WTC11 (cell line): ENCODE results near the gene STK32B. TPM values are rescaled to one million over a fixed set of nuclear protein-coding genes. Genes with fewer than 3 reads are reported as not detected.

Experiments used
- ATAC-seq: fragments of 200-7000 bp; cut with Tn5 transposase; 2 replicates; pipeline ENCODE4 v1.10.0; 2021; ENCODE audit warnings: mild to moderate bottlenecking, moderate library complexity
- CTCF ChIA-PET: fragments of 300-600 bp; sonication (Branson Sonifier 250); formaldehyde crosslinking; loops from one replicate; lab custom pipeline; 2021; ENCODE audit warnings: antibody characterized with exemption; lab: Charles Lee
- POLR2A ChIA-PET: fragments of 350-600 bp; sonication (Branson Sonifier 250); formaldehyde crosslinking; loops from one replicate; lab custom pipeline; 2021; ENCODE audit warnings: antibody characterized with exemption; lab: Charles Lee
- DNase-seq: peaks from one replicate; pipeline ENCODE4 v3.0.0; 2021; ENCODE audit warnings: low spot score
- H3K27ac Mint-ChIP-seq: 2 replicates; pipeline ENCODE4 v1.8.0; 2021; ENCODE audit warnings: mixed read lengths
- H3K27me3 Mint-ChIP-seq: 2 replicates; pipeline ENCODE4 v1.8.0; 2021; ENCODE audit warnings: low read depth, mild to moderate bottlenecking, moderate library complexity, mixed read lengths
- H3K36me3 Mint-ChIP-seq: 2 replicates; pipeline ENCODE4 v1.8.0; 2021; ENCODE audit warnings: mixed read lengths
- H3K4me1 Mint-ChIP-seq: 2 replicates; pipeline ENCODE4 v1.8.0; 2022; ENCODE audit warnings: mixed read lengths
- H3K4me3 Mint-ChIP-seq: 2 replicates; pipeline ENCODE4 v1.8.0; 2021; ENCODE audit warnings: mild to moderate bottlenecking, moderate library complexity, mixed read lengths
- H3K9me3 Mint-ChIP-seq: 2 replicates; pipeline ENCODE4 v1.8.0; 2021; ENCODE audit warnings: mixed read lengths
- CREM ChIP-seq: sonication (generic); formaldehyde crosslinking; IDR thresholded peaks from 2 replicates; pipeline ENCODE4 v1.8.1; 2022; ENCODE audit warnings: mild to moderate bottlenecking, missing genetic modification reagents, moderate library complexity
- E2F5 ChIP-seq: sonication (generic); formaldehyde crosslinking; IDR thresholded peaks from 2 replicates; pipeline ENCODE4 v1.8.1; 2022; ENCODE audit warnings: mild to moderate bottlenecking, moderate library complexity, missing genetic modification reagents
- ELF4 ChIP-seq: sonication (generic); formaldehyde crosslinking; IDR thresholded peaks from 2 replicates; pipeline ENCODE4 v1.8.1; 2022; ENCODE audit warnings: low read depth, mild to moderate bottlenecking, moderate library complexity, missing genetic modification reagents
- EMX1 ChIP-seq: fragments of 250-450 bp; sonication (Bioruptor Pico); IDR thresholded peaks from 2 replicates; pipeline ENCODE4 v1.8.0; 2021; ENCODE audit warnings: mild to moderate bottlenecking
- FOXK1 ChIP-seq: sonication (generic); formaldehyde crosslinking; IDR thresholded peaks from 2 replicates; pipeline ENCODE4 v1.8.0; 2022; ENCODE audit warnings: mild to moderate bottlenecking, moderate library complexity, missing genetic modification reagents
- GTF2I ChIP-seq: fragments of 250-450 bp; sonication (Bioruptor Pico); conservative IDR thresholded peaks from 2 replicates; pipeline ENCODE4 v1.4.0; 2021; ENCODE audit warnings: mild to moderate bottlenecking
- HMGA2 ChIP-seq: fragments of 250-450 bp; sonication (Bioruptor Pico); IDR thresholded peaks from 2 replicates; pipeline ENCODE4 v1.4.0; 2021; ENCODE audit warnings: mild to moderate bottlenecking, moderate library complexity
- JAZF1 ChIP-seq: fragments of 250-450 bp; sonication (Bioruptor Pico); IDR thresholded peaks from 2 replicates; pipeline ENCODE4 v1.9.0; 2021; ENCODE audit warnings: moderate library complexity, mild to moderate bottlenecking, inconsistent platforms
- KAT7 ChIP-seq: sonication (generic); formaldehyde crosslinking; IDR thresholded peaks from 2 replicates; pipeline ENCODE4 v1.8.1; 2023; ENCODE audit warnings: missing genetic modification reagents, mild to moderate bottlenecking, borderline replicate concordance
- MAX ChIP-seq: sonication (generic); formaldehyde crosslinking; IDR thresholded peaks from 2 replicates; pipeline ENCODE4 v1.8.0; 2022; ENCODE audit warnings: mild to moderate bottlenecking, missing genetic modification reagents
- MXD4 ChIP-seq: fragments of 250-450 bp; sonication (Bioruptor Pico); IDR thresholded peaks from 2 replicates; pipeline ENCODE4 v1.8.0; 2021; ENCODE audit warnings: mild to moderate bottlenecking, moderate library complexity, borderline replicate concordance
- MYBL2 ChIP-seq: sonication (generic); formaldehyde crosslinking; IDR thresholded peaks from 2 replicates; pipeline ENCODE4 v1.8.1; 2023; ENCODE audit warnings: mild to moderate bottlenecking, moderate library complexity, missing genetic modification reagents
- NFYB ChIP-seq: sonication (generic); formaldehyde crosslinking; conservative IDR thresholded peaks from 2 replicates; pipeline ENCODE4 v1.8.0; 2022; ENCODE audit warnings: low read depth, missing genetic modification reagents
- OVOL2 ChIP-seq: fragments of 250-450 bp; sonication (Bioruptor Pico); IDR thresholded peaks from 2 replicates; pipeline ENCODE4 v1.9.0; 2021; ENCODE audit warnings: mild to moderate bottlenecking, borderline replicate concordance
- RORB ChIP-seq: fragments of 250-450 bp; sonication (Bioruptor Pico); IDR thresholded peaks from 2 replicates; pipeline ENCODE4 v1.9.0; 2021; ENCODE audit warnings: mild to moderate bottlenecking
- SOX15 ChIP-seq: fragments of 250-450 bp; sonication (Bioruptor Pico); IDR thresholded peaks from 2 replicates; pipeline ENCODE4 v1.9.0; 2021; ENCODE audit warnings: mild to moderate bottlenecking
- TCF7 ChIP-seq: sonication (generic); formaldehyde crosslinking; IDR thresholded peaks from 2 replicates; pipeline ENCODE4 v1.8.0; 2022; ENCODE audit warnings: mild to moderate bottlenecking, low read depth, missing genetic modification reagents, moderate library complexity
- ZNF263 ChIP-seq: sonication (generic); formaldehyde crosslinking; IDR thresholded peaks from 2 replicates; pipeline ENCODE4 v1.8.1; 2022; ENCODE audit warnings: low read depth, mild to moderate bottlenecking, moderate library complexity, missing genetic modification reagents
- ZNF281 ChIP-seq: sonication (generic); formaldehyde crosslinking; IDR thresholded peaks from 2 replicates; pipeline ENCODE4 v1.8.0; 2023; ENCODE audit warnings: mild to moderate bottlenecking, missing genetic modification reagents
- ZNF396 ChIP-seq: fragments of 250-450 bp; sonication (Bioruptor Pico); IDR thresholded peaks from 2 replicates; pipeline ENCODE4 v1.8.0; 2021; ENCODE audit warnings: mild to moderate bottlenecking, moderate library complexity, borderline replicate concordance
- ZNF425 ChIP-seq: fragments of 250-450 bp; sonication (Bioruptor Pico); conservative IDR thresholded peaks from 2 replicates; pipeline ENCODE4 v1.9.0; 2021; ENCODE audit warnings: mild to moderate bottlenecking
- total RNA-seq: library from RNA; stranded (reverse); gene quantifications from 3 replicates; pipeline ENCODE4 v1.2.3, GENCODE V29; 2021
- TF ChIP-seq, protein P1 (sequence below): sonication (generic); formaldehyde crosslinking; IDR thresholded peaks from 2 replicates; pipeline ENCODE4 v1.8.1; 2023; ENCODE audit warnings: mild to moderate bottlenecking, missing genetic modification reagents, borderline replicate concordance
- TF ChIP-seq, protein P2 (sequence below): fragments of 250-450 bp; sonication (Bioruptor Pico); IDR thresholded peaks from 2 replicates; pipeline ENCODE4 v1.9.0; 2021; ENCODE audit warnings: mild to moderate bottlenecking
- TF ChIP-seq, protein P3 (sequence below): fragments of 250-450 bp; sonication (Bioruptor Pico); IDR thresholded peaks from 2 replicates; pipeline ENCODE4 v1.9.0; 2021; ENCODE audit warnings: moderate library complexity, mild to moderate bottlenecking, inconsistent platforms, borderline replicate concordance

The STK32B gene
- total RNA-seq, 1 experiment from 2014 or later: 1.9 TPM

DNA sequence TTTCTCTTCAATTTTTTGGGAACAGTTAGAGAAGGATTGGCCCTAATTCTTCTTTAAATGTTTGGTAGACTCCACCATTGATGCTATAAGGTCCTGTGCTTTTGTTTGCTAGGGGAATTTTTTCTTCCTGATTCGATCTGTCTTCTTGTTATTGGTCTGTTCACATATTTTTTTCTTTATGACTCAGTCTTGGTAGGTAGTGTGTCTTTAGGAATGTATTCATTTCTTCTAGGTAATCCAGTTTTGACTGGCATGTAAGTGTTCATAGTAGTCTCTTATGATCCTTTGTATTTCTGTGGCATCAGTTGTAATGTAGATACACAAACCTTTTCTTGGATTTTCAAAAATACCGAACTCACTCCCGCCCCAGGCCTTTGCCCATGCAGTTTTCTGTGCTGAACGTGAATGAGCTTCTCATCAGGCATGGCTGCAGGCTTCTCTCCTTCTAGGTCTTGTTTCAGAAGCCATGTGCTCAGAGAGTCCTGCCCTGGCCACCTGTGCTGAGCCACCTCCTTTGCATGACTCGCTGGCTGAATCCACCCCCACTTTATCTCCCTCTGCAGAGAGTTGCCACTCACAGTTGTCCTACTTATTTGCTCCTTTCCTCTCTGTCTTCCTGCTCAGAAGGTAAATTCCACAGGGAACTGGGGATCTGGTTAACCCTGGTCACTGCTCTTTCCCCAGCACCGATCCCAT lies 67.0 kb downstream of the STK32B start:
- TF ChIP-seq TCF7 (CRISPR knock-in tag) (no peak), MAX (CRISPR knock-in tag) (no peak), ELF4 (CRISPR knock-in tag) (no peak), CREM (CRISPR knock-in tag) (no peak), JAZF1 (CRISPR knock-in tag) (no peak), E2F5 (CRISPR knock-in tag) (no peak), MYBL2 (CRISPR knock-in tag) (no peak), ZNF263 (CRISPR knock-in tag) (no peak), RORB (no peak), FOXK1 (CRISPR knock-in tag) (no peak), ZNF396 (CRISPR knock-in tag) (no peak), HMGA2 (no peak), GTF2I (CRISPR knock-in tag) (no peak)
- TF ChIP-seq, protein P1, sequence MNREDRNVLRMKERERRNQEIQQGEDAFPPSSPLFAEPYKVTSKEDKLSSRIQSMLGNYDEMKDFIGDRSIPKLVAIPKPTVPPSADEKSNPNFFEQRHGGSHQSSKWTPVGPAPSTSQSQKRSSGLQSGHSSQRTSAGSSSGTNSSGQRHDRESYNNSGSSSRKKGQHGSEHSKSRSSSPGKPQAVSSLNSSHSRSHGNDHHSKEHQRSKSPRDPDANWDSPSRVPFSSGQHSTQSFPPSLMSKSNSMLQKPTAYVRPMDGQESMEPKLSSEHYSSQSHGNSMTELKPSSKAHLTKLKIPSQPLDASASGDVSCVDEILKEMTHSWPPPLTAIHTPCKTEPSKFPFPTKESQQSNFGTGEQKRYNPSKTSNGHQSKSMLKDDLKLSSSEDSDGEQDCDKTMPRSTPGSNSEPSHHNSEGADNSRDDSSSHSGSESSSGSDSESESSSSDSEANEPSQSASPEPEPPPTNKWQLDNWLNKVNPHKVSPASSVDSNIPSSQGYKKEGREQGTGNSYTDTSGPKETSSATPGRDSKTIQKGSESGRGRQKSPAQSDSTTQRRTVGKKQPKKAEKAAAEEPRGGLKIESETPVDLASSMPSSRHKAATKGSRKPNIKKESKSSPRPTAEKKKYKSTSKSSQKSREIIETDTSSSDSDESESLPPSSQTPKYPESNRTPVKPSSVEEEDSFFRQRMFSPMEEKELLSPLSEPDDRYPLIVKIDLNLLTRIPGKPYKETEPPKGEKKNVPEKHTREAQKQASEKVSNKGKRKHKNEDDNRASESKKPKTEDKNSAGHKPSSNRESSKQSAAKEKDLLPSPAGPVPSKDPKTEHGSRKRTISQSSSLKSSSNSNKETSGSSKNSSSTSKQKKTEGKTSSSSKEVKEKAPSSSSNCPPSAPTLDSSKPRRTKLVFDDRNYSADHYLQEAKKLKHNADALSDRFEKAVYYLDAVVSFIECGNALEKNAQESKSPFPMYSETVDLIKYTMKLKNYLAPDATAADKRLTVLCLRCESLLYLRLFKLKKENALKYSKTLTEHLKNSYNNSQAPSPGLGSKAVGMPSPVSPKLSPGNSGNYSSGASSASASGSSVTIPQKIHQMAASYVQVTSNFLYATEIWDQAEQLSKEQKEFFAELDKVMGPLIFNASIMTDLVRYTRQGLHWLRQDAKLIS: no peak
- TF ChIP-seq, protein P2, sequence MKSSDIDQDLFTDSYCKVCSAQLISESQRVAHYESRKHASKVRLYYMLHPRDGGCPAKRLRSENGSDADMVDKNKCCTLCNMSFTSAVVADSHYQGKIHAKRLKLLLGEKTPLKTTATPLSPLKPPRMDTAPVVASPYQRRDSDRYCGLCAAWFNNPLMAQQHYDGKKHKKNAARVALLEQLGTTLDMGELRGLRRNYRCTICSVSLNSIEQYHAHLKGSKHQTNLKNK (CRISPR knock-in tag): no peak
- no peak; the same call in 1 of the 2 replicates for ATAC-seq
- Mint-ChIP-seq H3K4me3 (no peak overlapping the region), H3K27me3 (no peaks in the 10 kb centered on the region; the same call in 1 of the 2 replicates), H3K27ac (no peak overlapping the region), H3K9me3 (no peaks in the 10 kb centered on the region), H3K36me3 (no peaks in the 10 kb centered on the region), H3K4me1 (no peaks in the 10 kb centered on the region)
- ChIA-PET POLR2A (no interaction called here), CTCF (no interaction called here)
- DNase-seq: no peak

- ChIA-PET CTCF (no interaction called here), POLR2A (no interaction called here)
- Mint-ChIP-seq H3K27me3 (no peaks in the 10 kb centered on the region; the same call in 1 of the 2 replicates), H3K4me1 (no peaks in the 10 kb centered on the region), H3K9me3 (no peaks in the 10 kb centered on the region), H3K4me3 (no peak overlapping the region), H3K27ac (no peak overlapping the region), H3K36me3 (no peaks in the 10 kb centered on the region)
- DNase-seq: no peak
- ATAC-seq: no peak
- no peak for TF ChIP-seq KAT7 (CRISPR knock-in tag)
- TF ChIP-seq MXD4 (CRISPR knock-in tag): no peak
- no peak for TF ChIP-seq CREM (CRISPR knock-in tag)
- TF ChIP-seq OVOL2: no peak
- TF ChIP-seq ZNF281: no peak
- no peak for TF ChIP-seq EMX1 (CRISPR knock-in tag)
- TF ChIP-seq SOX15 (CRISPR knock-in tag): no peak
- TF ChIP-seq ZNF425 (CRISPR knock-in tag): no peak
- TF ChIP-seq NFYB (CRISPR knock-in tag): no peak
- TF ChIP-seq, protein P3, sequence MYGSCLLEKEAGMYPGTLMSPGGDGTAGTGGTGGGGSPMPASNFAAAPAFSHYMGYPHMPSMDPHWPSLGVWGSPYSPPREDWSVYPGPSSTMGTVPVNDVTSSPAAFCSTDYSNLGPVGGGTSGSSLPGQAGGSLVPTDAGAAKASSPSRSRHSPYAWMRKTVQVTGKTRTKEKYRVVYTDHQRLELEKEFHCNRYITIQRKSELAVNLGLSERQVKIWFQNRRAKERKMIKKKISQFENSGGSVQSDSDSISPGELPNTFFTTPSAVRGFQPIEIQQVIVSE (CRISPR knock-in tag): no peak
These were observed 67.9 kb downstream of the STK32B start for GRCh38 chr4:5118994-5119835.
